Measurements from ENCODE around the gene NEK4. TPM values are rescaled to one million over a fixed set of nuclear protein-coding genes. Genes with fewer than 3 reads are reported as not detected.
A peak's percentile ranks its signal among the peaks of the same experiment; 100 is the strongest.

Gene NEK4
- total and polyA plus RNA-seq, 12 donors = 4.9 to 43.9 (median 27.4) TPM

- intact Hi-C loops (cut with DNase I) = no loop called here
- WGBS, 4 donors = 68 to 77% (median 71%) methylated on average over 8 of the region's 8 CpGs
- Histone ChIP-seq H3K36me3 (replicated peaks in 1 of 2) (no peaks in the 10 kb centered on the region), H3K9me3 (replicated peaks in 1 of 3) (no peaks in the 10 kb centered on the region), H3K4me3 (no peak overlapping the region), H3K27me3 (no peaks in the 10 kb centered on the region), H3K27ac (no peak overlapping the region), H3K4me1 (replicated peaks in 1 of 2) (peaks cover 9 to 13% of the 10 kb centered on the region in 2 donors)
- no peak for TF ChIP-seq POLR2A (IDR thresholded peaks at IDR 0.05)
- TF ChIP-seq, protein P1, sequence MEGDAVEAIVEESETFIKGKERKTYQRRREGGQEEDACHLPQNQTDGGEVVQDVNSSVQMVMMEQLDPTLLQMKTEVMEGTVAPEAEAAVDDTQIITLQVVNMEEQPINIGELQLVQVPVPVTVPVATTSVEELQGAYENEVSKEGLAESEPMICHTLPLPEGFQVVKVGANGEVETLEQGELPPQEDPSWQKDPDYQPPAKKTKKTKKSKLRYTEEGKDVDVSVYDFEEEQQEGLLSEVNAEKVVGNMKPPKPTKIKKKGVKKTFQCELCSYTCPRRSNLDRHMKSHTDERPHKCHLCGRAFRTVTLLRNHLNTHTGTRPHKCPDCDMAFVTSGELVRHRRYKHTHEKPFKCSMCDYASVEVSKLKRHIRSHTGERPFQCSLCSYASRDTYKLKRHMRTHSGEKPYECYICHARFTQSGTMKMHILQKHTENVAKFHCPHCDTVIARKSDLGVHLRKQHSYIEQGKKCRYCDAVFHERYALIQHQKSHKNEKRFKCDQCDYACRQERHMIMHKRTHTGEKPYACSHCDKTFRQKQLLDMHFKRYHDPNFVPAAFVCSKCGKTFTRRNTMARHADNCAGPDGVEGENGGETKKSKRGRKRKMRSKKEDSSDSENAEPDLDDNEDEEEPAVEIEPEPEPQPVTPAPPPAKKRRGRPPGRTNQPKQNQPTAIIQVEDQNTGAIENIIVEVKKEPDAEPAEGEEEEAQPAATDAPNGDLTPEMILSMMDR (IDR thresholded peaks at IDR 0.05) = no peak
- peak in 3 of 7 donors; percentile 5 to 36 (median 12) for DNase-seq
These were observed 3.5 kb upstream of the NEK4 start for GRCh38 chr3:52774066-52774713.

GRCh38 chr3:52773361-52774065, 2.8 kb upstream of the NEK4 start:
- DNase-seq = peak in 3 of 7 donors; percentile 10 to 27 (median 10)
- no peaks in the 10 kb centered on the region for H3K27me3 ChIP-seq

GRCh38 chr3:52771702-52772101, 962 bp upstream of the NEK4 start:
- H3K36me3 ChIP-seq (replicated peaks in 1 of 2) = peaks cover 0 to 14% of the 10 kb centered on the region in 2 donors
- H3K27ac ChIP-seq = peak overlapping the region in 1 of 5 donors; percentile 78
- H3K27me3 ChIP-seq = no peaks in the 10 kb centered on the region
- DNase-seq = peak in 3 of 7 donors; percentile 9 to 34 (median 14)
- WGBS, 4 donors = 89 to 93% (median 90%) methylated on average over 10 of the region's 10 CpGs
- intact Hi-C loops (cut with DNase I) = no loop called here
- no peak overlapping the region for H3K4me3 ChIP-seq
- H3K4me1 ChIP-seq (replicated peaks in 1 of 2) = peaks cover 10 to 13% of the 10 kb centered on the region in 2 donors
- no peak for TF ChIP-seq POLR2A (IDR thresholded peaks at IDR 0.05)
- TF ChIP-seq, protein P1 (IDR thresholded peaks at IDR 0.05) = no peak
- H3K9me3 ChIP-seq (replicated peaks in 1 of 3) = no peaks in the 10 kb centered on the region

More at GRCh38 chr3:52773361-52774065, 2.8 kb upstream of the NEK4 start:
- H3K4me1 ChIP-seq (replicated peaks in 1 of 2) = peaks cover 10 to 13% of the 10 kb centered on the region in 2 donors
- H3K4me3 ChIP-seq = no peak overlapping the region
- H3K27ac ChIP-seq = no peak overlapping the region
- no peaks in the 10 kb centered on the region for H3K9me3 ChIP-seq (replicated peaks in 1 of 3)
- TF ChIP-seq, protein P1 (IDR thresholded peaks at IDR 0.05) = no peak
- TF ChIP-seq POLR2A (IDR thresholded peaks at IDR 0.05) = no peak
- 91 to 95% (median 93%) methylated on average over 12 to 13 of the region's 13 CpGs for WGBS, 4 donors
- intact Hi-C loops (cut with DNase I) = no loop called here
- H3K36me3 ChIP-seq (replicated peaks in 1 of 2) = no peaks in the 10 kb centered on the region

GRCh38 chr3:52771334-52771681, 568 bp upstream of the NEK4 start:
- no peak for DNase-seq
- Histone ChIP-seq H3K27me3 (no peaks in the 10 kb centered on the region), H3K4me3 (peak overlapping the region in 3 of 4 donors; percentile 16 to 95 (median 67)), H3K4me1 (replicated peaks in 1 of 2) (peaks cover 10 to 13% of the 10 kb centered on the region in 2 donors), H3K27ac (peak overlapping the region in 4 of 5 donors; percentile 63 to 79 (median 71)), H3K36me3 (replicated peaks in 1 of 2) (peaks cover 0 to 17% of the 10 kb centered on the region in 2 donors), H3K9me3 (replicated peaks in 1 of 3) (no peaks in the 10 kb centered on the region)
- WGBS, 4 donors = 52 to 60% (median 57%) methylated on average over 5 of the region's 5 CpGs
- TF ChIP-seq POLR2A (IDR thresholded peaks at IDR 0.05) = no peak
- TF ChIP-seq, protein P1 (IDR thresholded peaks at IDR 0.05) = no peak
- intact Hi-C loops (cut with DNase I) = no loop called here

Data from adrenal gland (tissue), 12 donors.